ENCODE measurements around the gene RBFOX2.
"Not testable (repeated sequence)": the region's sequence is repeated elsewhere in the genome, so short reads cannot be mapped to it uniquely, and the experiment has no call there.

RBFOX2 gene

DNA sequence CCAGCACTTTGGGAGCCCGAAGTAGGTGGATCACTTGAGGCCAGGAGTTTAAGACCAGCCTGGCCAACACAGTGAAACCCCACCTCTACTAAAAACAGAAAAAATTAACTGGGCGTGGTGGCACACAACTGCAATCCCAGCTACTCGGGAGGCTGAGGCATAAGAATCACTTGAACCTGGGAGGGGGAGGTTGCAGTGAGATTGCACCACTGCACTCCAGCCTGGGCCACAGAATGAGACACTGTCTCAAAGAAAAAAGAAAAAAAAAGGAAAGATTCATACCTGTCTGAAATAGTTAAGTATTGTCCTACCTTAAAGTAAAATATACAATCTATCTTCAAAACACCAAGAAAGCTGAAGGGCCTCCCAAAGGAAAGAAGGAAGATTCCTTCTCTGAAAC, 20.1 kb downstream of the RBFOX2 start:
- no peak for DNase-seq (ENCODE audit: low read depth in 2 of 2)

DNA sequence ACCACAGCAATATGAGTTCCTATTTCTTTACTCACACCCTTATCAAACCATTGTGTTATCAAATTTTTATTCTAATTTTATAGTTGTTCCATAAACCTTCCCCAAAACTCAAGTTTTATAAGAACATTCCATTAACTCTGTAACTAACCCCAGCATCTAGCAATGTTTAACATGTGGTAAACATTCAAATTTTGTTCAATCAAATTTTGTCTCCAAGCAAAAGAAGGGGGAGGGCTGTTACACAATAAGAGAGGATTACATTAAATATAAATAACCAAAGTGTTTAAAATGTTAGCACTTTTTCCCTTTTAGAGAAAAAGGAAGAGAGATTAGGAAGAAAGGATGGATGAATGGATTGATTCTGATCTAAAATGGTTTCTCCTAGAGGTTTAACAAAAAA, 20.5 kb downstream of the RBFOX2 start:
- no peak for DNase-seq (ENCODE audit: low read depth in 2 of 2)

GRCh38 chr22:36003972-36004674, 24.5 kb downstream of the RBFOX2 start:
- DNase-seq (ENCODE audit: low read depth in 2 of 2), result no peak

DNA sequence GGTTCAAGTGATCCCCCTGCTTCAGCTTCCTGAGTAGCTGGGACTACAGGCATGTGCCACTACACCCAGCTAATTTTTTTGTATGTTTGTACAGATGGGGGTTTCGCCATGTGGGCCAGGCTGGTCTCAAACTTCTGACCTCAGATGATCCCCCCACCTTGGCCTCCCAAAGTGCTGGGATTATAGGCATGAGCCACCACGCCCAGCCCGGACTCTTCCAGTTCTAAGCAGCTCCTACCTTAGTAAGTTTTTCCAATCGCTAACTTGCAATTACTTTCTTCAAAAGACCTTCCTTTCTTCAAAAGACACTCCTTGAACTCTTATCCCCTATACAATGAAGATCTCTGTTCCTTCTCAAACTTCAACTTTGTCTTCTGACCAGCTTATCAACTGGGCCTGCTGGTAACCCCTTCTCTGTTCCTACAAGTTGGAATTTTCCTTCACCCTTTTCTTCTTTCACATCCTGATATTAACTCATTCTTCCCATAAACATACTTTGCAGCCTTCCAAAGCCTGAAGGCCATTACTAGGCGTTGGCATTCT, 25.8 kb downstream of the RBFOX2 start:
- DNase-seq (ENCODE audit: low read depth in 2 of 2), result no peak

- no peak for DNase-seq (ENCODE audit: low read depth in 2 of 2)
These were observed 26.5 kb downstream of the RBFOX2 start for GRCh38 chr22:36002084-36002483.

- DNase-seq (ENCODE audit: low read depth in 2 of 2), result no peak
These were observed 29.9 kb downstream of the RBFOX2 start for GRCh38 chr22:35998748-35999147.

- no peak for DNase-seq (ENCODE audit: low read depth in 2 of 2)
These were observed 31.2 kb downstream of the RBFOX2 start for GRCh38 chr22:35997438-35997837.

DNA sequence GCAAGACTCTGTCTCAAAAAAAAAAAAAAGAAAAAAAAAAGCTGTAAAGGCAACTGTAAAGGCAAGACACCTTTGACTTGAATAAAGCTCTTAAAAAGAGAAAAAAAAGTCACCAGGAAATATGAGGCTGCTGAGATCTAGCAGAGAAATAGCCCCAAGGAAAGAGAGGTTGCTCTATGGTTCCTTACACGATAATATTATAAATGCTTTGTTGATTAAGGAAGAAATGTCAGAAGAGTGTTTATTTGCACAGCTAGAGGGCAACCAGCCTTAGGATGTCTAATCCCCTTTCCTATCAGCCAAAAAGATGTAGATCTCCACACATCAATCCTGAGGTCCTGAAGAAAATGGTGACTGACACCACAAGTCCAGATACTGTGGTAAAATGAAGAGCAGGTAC, 32.0 kb downstream of the RBFOX2 start:
- no peak for DNase-seq (ENCODE audit: low read depth in 2 of 2)

- no peak for DNase-seq (ENCODE audit: low read depth in 2 of 2)
These were observed 32.9 kb downstream of the RBFOX2 start for GRCh38 chr22:35995772-35996171.

DNA sequence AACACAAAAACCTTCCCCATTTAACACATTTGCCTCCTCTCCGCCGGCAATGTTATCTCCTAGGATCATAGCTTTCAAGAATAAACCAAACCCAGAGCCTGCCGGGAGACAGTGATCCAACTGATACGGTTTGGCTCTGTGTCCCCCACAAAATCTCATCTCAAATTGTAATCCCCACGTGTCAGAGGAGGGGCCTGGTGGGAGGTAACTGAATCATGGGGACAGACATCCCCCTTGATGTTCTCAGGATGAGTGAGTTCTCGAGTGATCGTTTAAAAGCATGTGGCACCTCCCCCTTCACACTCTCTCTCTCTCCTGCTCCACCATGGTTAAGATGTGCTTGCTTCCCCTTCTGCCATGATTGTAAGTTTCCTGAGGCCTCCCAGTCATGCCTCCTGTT, 33.3 kb downstream of the RBFOX2 start:
- no peak for DNase-seq (ENCODE audit: low read depth in 2 of 2)

GRCh38 chr22:35993727-35994126, 34.9 kb downstream of the RBFOX2 start:
- DNase-seq (ENCODE audit: low read depth in 2 of 2), result not testable (repeated sequence)

DNA sequence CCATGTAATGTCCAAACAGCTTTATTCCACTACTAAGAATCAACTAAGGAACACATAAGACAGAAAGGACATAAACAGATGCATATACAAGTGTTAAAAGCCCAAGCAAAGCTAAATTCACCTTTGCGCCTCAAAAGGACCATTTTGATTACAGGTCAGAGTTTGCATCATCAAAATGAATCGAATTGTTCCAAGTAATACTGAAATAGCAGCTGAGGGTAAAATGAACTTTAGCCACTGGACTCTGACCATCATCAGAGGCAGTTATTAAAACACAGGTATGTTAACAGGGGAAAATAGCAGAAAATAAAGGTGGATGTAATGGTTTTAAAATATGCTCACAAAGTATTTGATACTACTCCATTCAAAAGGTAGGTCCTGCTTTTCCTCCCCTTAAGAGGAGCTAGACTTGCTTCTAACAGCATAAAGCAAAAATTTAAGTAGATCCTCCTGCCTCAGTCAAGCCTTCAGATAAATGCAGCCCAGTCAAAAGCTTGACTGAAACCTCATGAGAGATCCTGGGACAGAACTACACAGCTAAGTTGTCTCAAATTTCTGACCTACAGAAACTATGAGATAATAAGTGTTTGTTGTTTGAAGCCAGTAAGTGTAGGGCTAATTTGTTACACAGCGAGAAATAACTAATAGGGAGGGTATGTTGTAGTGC, 35.4 kb downstream of the RBFOX2 start:
- no peak for DNase-seq (ENCODE audit: low read depth in 2 of 2)

- no peak for DNase-seq (ENCODE audit: low read depth in 2 of 2)
These were observed 37.5 kb downstream of the RBFOX2 start for GRCh38 chr22:35991168-35991567.

DNA sequence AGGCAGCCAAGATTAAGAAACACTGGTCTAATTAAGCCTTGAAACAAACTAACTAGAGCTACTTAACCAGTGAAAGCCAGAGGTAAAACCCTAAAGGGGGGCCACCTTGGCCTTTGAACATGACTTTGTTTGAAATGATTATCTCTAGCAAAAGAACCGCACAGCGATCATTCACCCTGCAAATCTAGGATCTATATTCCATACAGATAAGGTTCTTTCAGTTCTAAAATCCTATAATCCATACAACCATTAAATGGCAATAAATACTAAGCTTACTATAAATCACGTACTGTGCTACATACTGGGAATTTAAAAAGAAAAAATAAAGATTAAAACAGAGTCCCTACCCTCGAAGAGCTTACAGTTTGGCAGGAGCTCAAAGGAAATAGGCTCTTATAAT, 40.6 kb downstream of the RBFOX2 start:
- DNase-seq (ENCODE audit: low read depth in 2 of 2), result no peak

DNA sequence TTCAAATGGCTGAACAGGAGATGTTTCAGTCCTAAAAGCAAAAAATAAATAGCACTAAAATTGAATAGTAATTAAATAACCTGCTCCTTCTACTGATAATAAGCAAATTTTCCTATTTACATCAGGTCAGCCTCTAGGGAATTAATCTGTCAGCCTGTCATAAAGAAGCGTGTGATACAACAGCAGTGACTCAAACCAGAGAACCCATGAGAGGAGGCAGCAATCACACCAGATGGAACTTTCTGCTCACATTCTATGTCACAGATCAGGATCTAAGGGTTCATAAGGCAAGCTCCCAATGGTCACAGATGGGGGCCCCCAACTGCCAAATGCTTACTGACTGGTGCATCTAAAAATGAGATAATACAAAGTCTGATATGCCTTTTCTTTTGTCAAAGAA, 41.1 kb downstream of the RBFOX2 start:
- no peak for DNase-seq (ENCODE audit: low read depth in 2 of 2)

GRCh38 chr22:35986088-35986487, 42.5 kb downstream of the RBFOX2 start:
- no peak for DNase-seq (ENCODE audit: low read depth in 2 of 2)

GRCh38 chr22:35985371-35985770, 43.3 kb downstream of the RBFOX2 start:
- DNase-seq (ENCODE audit: low read depth in 2 of 2), result no peak

DNA sequence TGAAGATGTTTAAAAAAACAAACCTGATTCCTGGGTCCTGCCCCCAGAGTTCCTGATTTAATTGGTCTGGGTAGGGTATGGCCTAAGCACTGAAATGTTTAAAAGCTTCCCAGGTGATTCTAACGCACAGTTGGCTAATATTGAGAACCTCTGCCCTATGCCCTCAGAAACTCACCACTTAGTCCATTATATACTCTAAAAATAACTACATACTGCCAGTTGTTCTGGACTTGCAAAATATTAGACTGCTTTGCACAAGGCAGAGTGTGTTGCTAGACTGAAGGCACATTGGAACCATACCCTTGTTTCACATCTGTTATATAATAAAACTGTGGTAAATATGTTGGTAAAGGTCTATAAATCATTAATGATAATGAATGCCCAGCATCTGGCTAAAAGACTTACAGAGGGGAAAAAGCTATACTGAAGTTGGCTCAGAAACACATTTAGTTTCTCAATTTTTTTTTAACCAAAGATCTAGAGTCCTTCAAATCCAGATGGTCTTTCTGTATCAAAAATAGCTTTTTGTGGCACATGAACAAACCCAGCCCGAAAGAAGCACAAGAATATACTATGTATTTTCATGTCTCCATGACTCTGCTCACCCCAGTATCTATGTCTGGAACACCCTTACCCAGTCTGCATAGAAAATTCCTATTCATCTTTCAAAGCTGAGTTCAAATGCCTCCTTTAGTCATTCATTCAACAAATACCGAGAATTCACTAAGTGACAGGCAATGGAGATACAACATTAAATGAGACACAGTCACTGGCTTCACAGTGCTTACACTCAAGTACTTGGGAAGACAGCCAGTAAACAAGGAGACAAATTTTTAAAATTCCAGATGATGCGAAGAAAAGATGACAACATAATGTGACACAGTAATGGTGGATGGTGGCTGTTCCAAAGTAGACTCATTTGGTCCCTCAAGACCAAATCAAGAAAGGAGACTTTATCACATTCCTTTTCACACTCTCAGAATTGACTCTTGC, 44.1 kb downstream of the RBFOX2 start:
- no peak for DNase-seq (ENCODE audit: low read depth in 2 of 2)

DNA sequence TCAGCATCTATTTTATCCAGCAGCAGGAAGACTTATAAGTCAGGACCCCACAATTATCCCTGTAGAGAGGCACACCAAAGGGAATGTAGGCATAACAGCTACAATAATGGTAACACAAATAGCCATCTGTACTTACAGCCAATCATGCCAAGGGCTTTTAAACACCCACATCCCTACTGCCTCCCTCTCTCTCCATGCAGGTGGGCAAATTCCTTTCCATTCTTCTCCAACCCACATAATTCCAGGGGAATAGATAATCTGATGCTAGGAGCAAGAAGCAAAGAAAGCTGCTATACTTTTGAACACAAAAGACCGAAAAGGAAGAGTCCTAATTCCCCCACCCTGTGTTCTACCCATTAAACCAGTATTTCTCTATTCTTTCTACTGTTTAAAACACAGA, 46.7 kb downstream of the RBFOX2 start:
- DNase-seq (ENCODE audit: low read depth in 2 of 2), result no peak

DNA sequence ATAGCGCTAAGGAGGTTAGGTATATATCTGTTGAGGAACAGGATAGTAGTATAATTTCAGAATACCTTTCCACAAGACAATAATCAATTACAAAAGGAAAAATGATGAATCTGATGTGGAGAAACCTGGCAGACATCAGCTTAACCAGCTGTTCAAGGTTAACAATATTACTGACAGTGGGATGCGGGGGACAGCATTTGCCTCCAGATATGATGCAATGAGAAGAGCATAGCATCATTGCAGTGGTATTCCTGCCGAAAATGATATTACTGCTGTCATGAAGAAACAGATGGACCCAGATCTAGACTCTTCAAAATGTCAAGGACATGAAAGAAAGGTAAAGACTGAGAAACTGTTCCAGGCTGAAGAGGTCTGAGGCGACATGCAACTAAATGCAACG, 49.7 kb downstream of the RBFOX2 start:
- DNase-seq (ENCODE audit: low read depth in 2 of 2), result no peak

GRCh38 chr22:35978201-35978600, 50.4 kb downstream of the RBFOX2 start:
- no peak for DNase-seq (ENCODE audit: low read depth in 2 of 2)

GRCh38 chr22:35977136-35977535, 51.5 kb downstream of the RBFOX2 start:
- DNase-seq (ENCODE audit: low read depth in 2 of 2), result no peak
